CD8-positive, alpha-beta memory T cell (primary cell): ENCODE data around the gene STK32C. TPM values are rescaled to one million over a fixed set of nuclear protein-coding genes. Genes with fewer than 3 reads are reported as not detected.

Experiments
- CTCF ChIA-PET: fragments of 350-600 bp; sonication (Branson Sonifier 250); formaldehyde crosslinking; loops from one replicate; lab custom pipeline; 2021; ENCODE audit warnings: antibody characterized with exemption; lab: Charles Lee
- POLR2A ChIA-PET: fragments of 350-600 bp; sonication (Branson Sonifier 250); formaldehyde crosslinking; loops from one replicate; lab custom pipeline; 2021; ENCODE audit warnings: antibody characterized with exemption; lab: Charles Lee
- DNase-seq, 5 donors: peaks; one replicate each; pipeline versions ENCODE4 v3.0.0 to v3.0.0-alpha.2; 2020 to 2022; ENCODE audit warnings: mixed read lengths in 1 of 5
- H3K27ac ChIP-seq: one replicate; pipeline ENCODE4 v1.7.0; 2013; ENCODE audit warnings: low read depth, mild to moderate bottlenecking, low read length, moderate library complexity
- H3K27me3 ChIP-seq: 2 replicates; pipeline ENCODE4 v1.7.0; 2013; ENCODE audit warnings: low read length, mild to moderate bottlenecking; ENCODE audit not compliant: insufficient read depth, poor library complexity, severe bottlenecking
- H3K36me3 ChIP-seq: 2 replicates; pipeline ENCODE4 v1.7.0; 2013; ENCODE audit warnings: mild to moderate bottlenecking, low read length, moderate library complexity; ENCODE audit not compliant: insufficient read depth
- H3K4me1 ChIP-seq: 2 replicates; pipeline ENCODE4 v1.7.0; 2013; ENCODE audit warnings: mild to moderate bottlenecking, low read length, moderate library complexity; ENCODE audit not compliant: insufficient read depth
- H3K4me3 ChIP-seq: 2 replicates; pipeline ENCODE4 v1.7.0; 2013; ENCODE audit warnings: mild to moderate bottlenecking, low read length
- H3K9me3 ChIP-seq: 2 replicates; pipeline ENCODE4 v1.7.0; 2013; ENCODE audit warnings: mild to moderate bottlenecking, low read length
- H3K27ac Mint-ChIP-seq, 8 donors: one replicate each; pipeline ENCODE4 v1.8.0; 2020 to 2021; ENCODE audit warnings: mixed read lengths in 8 of 8, mild to moderate bottlenecking in 6 of 8, inconsistent platforms in 3 of 8, moderate library complexity in 3 of 8
- H3K27me3 Mint-ChIP-seq, 2 donors: one replicate each; pipeline ENCODE4 v1.8.0; 2020 to 2021; ENCODE audit warnings: mixed read lengths in 2 of 2, mild to moderate bottlenecking in 1 of 2, moderate library complexity in 1 of 2
- H3K36me3 Mint-ChIP-seq, 3 donors: one replicate each; pipeline ENCODE4 v1.8.0; 2020 to 2021; ENCODE audit warnings: mixed read lengths in 3 of 3, inconsistent platforms in 1 of 3, mild to moderate bottlenecking in 1 of 3
- H3K4me1 Mint-ChIP-seq, 3 donors: one replicate each; pipeline ENCODE4 v1.8.0; 2020 to 2021; ENCODE audit warnings: mixed read lengths in 3 of 3, inconsistent platforms in 1 of 3, mild to moderate bottlenecking in 1 of 3
- H3K4me3 Mint-ChIP-seq, 7 donors: one replicate each; pipeline ENCODE4 v1.8.0; 2020 to 2021; ENCODE audit warnings: mixed read lengths in 7 of 7, mild to moderate bottlenecking in 6 of 7, moderate library complexity in 4 of 7, inconsistent platforms in 2 of 7
- H3K9me3 Mint-ChIP-seq, 5 donors: one replicate each; pipeline ENCODE4 v1.8.0; 2020 to 2022; ENCODE audit warnings: mixed read lengths in 5 of 5, mild to moderate bottlenecking in 3 of 5, moderate library complexity in 2 of 5, inconsistent platforms in 1 of 5
- polyA plus RNA-seq: library from polyadenylated mRNA; unstranded; fragments of 300-500 nt; fragmentation: Illumina TruSeq; gene quantifications from one replicate; pipeline ENCODE4 v1.2.3, GENCODE V29; 2021
- total RNA-seq, 2 experiments: library from RNA; stranded (reverse); gene quantifications; one replicate each; pipeline ENCODE4 v1.2.3, GENCODE V29; 2021

Gene STK32C
- total and polyA plus RNA-seq, 3 experiments from 2014 or later: 8.5 to 14.9 (median 14.0) TPM

DNA sequence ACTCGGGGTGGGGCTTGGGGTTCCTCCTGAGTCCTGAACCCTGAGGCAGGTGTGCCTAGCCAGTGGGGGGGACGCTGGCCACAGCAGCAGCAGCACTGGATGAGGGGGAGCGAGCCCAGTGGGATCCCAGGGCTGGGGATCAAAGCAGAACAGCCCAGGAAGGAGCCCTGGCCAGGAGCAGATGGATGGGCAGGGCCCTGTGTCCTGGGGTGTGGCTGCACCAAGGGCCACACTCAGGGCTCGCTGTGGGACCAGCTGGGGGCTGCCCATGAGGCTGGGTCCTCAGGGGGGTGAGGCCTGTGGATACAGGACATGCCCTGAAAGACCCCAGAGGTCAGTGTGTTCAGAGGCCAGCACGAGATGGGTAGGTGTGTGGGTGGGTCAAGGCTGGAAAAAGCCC, 50.9 kb downstream of the STK32C start:
- H3K4me1 ChIP-seq: peaks cover 3% of the 10 kb centered on the region
- H3K27ac Mint-ChIP-seq: no peak overlapping the region
- DNase-seq: no peak
- no peaks in the 10 kb centered on the region for H3K9me3 Mint-ChIP-seq
- H3K27ac ChIP-seq: no peak overlapping the region
- H3K4me3 Mint-ChIP-seq: peak overlapping the region in 1 of 7 donors; percentile 20
- no peaks in the 10 kb centered on the region for H3K36me3 Mint-ChIP-seq
- H3K4me3 ChIP-seq: no peak overlapping the region
- H3K9me3 ChIP-seq: no peaks in the 10 kb centered on the region
- no peaks in the 10 kb centered on the region for H3K27me3 ChIP-seq
- ChIA-PET POLR2A (no interaction called here), CTCF (no interaction called here)
- H3K4me1 Mint-ChIP-seq: peaks cover 0 to 13% (median 0%) of the 10 kb centered on the region in 3 donors
- no peaks in the 10 kb centered on the region for H3K36me3 ChIP-seq
- H3K27me3 Mint-ChIP-seq: peaks cover 0 to 1% of the 10 kb centered on the region in 2 donors

DNA sequence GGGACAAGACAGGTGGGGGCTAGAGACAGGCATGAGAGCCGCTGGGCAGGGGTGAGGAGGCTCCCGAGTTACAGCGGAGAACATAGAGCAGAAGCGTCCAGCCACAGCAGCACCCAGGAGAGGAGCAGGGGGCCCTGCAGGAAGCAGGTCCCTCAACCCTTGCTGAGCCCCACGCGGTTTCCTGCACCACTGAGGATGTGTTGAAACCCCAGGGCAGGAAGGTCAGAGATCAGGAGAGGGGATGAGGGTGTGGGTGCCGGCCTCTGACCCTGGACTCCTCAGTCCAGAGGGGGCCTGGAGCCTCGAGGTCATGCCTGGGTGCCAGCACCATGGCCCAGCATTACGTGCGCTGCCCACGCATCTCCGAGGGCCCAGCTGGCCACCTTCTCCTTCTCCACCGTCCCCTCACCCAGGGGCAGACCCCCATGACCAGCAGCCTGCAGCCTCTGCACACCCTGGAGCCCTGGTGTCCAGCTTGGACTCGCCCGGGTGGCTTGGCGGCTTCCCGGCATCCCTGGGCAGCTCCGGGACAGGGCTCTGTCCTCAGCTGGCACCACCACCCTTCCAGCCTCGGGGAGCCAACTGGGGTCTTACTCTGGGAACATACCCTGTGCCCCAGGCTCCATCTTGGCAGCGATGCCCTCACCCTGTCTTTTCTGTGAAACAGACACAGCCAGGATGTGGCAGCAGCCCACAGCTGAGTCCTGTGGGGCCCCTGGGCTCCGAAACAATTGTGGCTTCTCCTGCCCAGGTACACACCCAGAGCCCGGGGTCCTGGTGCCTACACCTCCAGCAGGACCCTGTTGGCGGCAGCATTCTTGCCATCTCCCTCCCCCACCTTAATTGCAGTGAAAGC, 52.0 kb downstream of the STK32C start:
- H3K4me1 ChIP-seq: peaks cover 3% of the 10 kb centered on the region
- no peaks in the 10 kb centered on the region for H3K9me3 ChIP-seq
- peaks cover 0 to 13% (median 0%) of the 10 kb centered on the region in 3 donors for H3K4me1 Mint-ChIP-seq
- ChIA-PET CTCF (no interaction called here), POLR2A (no interaction called here)
- H3K27ac ChIP-seq: no peak overlapping the region
- no peak for DNase-seq
- H3K9me3 Mint-ChIP-seq: no peaks in the 10 kb centered on the region
- H3K27ac Mint-ChIP-seq: peak overlapping the region in 5 of 8 donors; percentile 29 to 68 (median 58)
- H3K36me3 ChIP-seq: no peaks in the 10 kb centered on the region
- H3K4me3 Mint-ChIP-seq: peak overlapping the region in 4 of 7 donors; percentile 41 to 61 (median 52)
- H3K27me3 ChIP-seq: no peaks in the 10 kb centered on the region
- peaks cover 0 to 1% of the 10 kb centered on the region in 2 donors for H3K27me3 Mint-ChIP-seq
- H3K36me3 Mint-ChIP-seq: no peaks in the 10 kb centered on the region
- no peak overlapping the region for H3K4me3 ChIP-seq

DNA sequence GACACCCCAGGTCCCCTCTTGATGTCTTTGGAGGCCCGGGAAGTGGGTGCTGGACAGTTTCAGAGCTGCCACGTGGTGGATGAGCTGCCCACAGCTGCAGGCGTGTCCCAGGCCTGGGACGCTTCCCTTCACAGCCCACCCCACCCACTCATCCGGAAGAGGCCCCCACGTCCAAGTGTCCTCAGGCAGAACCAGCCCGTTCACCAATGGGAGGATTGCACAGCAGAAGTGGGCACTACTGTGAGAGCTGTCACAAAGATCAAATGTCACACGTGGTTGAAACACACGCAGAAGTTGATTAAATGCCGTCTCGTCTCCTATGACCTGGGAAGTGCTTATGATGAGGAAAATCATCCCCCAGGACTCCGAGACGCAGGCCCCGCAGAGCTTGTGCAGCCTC, 52.9 kb downstream of the STK32C start:
- H3K27ac Mint-ChIP-seq: peak overlapping the region in 4 of 8 donors; percentile 5 to 40 (median 12)
- H3K4me3 ChIP-seq: no peak overlapping the region
- H3K4me1 ChIP-seq: peaks cover 3% of the 10 kb centered on the region
- H3K36me3 Mint-ChIP-seq: no peaks in the 10 kb centered on the region
- POLR2A ChIA-PET: no interaction called here
- no peaks in the 10 kb centered on the region for H3K9me3 ChIP-seq
- H3K9me3 Mint-ChIP-seq: no peaks in the 10 kb centered on the region
- H3K27me3 Mint-ChIP-seq: peaks cover 0 to 1% of the 10 kb centered on the region in 2 donors
- H3K27ac ChIP-seq: no peak overlapping the region
- CTCF ChIA-PET: no interaction called here
- DNase-seq: no peak
- H3K4me3 Mint-ChIP-seq: peak overlapping the region in 3 of 7 donors; percentile 15 to 61 (median 45)
- H3K36me3 ChIP-seq: no peaks in the 10 kb centered on the region
- no peaks in the 10 kb centered on the region for H3K27me3 ChIP-seq
- H3K4me1 Mint-ChIP-seq: peaks cover 0 to 13% (median 0%) of the 10 kb centered on the region in 3 donors

DNA sequence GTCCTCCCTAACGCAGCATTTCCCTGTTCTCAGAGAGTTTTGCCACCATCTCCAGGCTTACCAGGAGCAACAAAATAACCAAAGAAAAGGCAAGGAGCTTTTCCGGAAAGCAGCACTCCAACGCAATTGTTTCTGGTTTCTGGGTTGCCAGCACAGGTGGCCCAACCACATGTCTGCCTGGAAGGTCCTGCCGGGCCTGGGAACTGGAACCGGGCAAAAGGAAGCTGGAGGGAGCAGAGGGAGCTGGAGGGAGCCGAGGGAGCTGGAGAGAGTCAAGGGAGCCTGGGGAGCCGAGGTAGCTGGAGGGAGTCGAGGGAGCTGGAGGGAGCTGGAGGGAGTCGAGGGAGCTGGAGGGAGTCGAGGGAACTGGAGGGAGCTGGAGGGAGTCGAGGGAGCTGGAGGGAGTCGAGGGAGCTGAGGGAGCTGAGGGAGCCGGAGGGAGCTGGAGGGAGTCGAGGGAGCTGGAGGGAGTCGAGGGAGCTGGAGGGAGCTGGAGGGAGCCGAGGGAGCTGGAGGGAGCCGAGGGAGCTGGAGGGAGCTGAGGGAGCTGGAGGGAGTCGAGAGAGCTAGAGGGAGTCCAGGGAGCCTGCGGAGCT, 54.6 kb downstream of the STK32C start:
- H3K27ac Mint-ChIP-seq: peak overlapping the region in 1 of 8 donors; percentile 56
- no peak overlapping the region for H3K4me3 Mint-ChIP-seq
- H3K27me3 Mint-ChIP-seq: peaks cover 0 to 1% of the 10 kb centered on the region in 2 donors
- Histone ChIP-seq H3K4me3 (no peak overlapping the region), H3K9me3 (no peaks in the 10 kb centered on the region), H3K4me1 (peaks cover 3% of the 10 kb centered on the region), H3K27me3 (no peaks in the 10 kb centered on the region), H3K36me3 (no peaks in the 10 kb centered on the region), H3K27ac (no peak overlapping the region)
- H3K36me3 Mint-ChIP-seq: no peaks in the 10 kb centered on the region
- H3K9me3 Mint-ChIP-seq: no peaks in the 10 kb centered on the region
- no peak for DNase-seq
- ChIA-PET CTCF (interaction anchor here (0.7 kb wide), 1 partner anchor 108 kb away, joined by 3 read pairs; no protein-coding TSS in a partner anchor), POLR2A (no interaction called here)
- peaks cover 0 to 13% (median 0%) of the 10 kb centered on the region in 3 donors for H3K4me1 Mint-ChIP-seq

DNA sequence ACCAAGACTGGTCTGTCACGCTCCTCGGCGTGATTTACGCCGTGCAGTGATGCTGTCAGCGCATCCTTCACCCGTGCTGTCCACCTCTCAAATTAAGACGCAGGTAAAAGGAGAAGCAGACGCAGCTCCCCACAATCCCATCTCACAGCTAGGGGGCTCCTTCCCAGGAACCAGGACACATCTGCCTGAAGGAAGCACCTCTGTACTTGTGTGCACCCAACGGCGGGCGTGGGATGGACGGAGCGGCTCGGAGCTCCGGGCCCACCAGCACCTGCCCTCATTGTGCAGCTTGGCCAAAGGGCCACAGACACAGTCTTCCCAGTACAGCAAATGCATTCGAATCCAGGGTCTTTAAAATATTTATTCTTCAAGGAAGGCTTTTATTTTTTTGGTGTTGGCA, 55.3 kb downstream of the STK32C start:
- Mint-ChIP-seq H3K9me3 (no peaks in the 10 kb centered on the region), H3K4me1 (peaks cover 0 to 13% (median 0%) of the 10 kb centered on the region in 3 donors), H3K36me3 (no peaks in the 10 kb centered on the region), H3K27ac (no peak overlapping the region), H3K4me3 (peak overlapping the region in 1 of 7 donors; percentile 5), H3K27me3 (peaks cover 0 to 1% of the 10 kb centered on the region in 2 donors)
- Histone ChIP-seq H3K27ac (no peak overlapping the region), H3K27me3 (no peaks in the 10 kb centered on the region), H3K4me1 (peaks cover 3% of the 10 kb centered on the region), H3K9me3 (no peaks in the 10 kb centered on the region), H3K4me3 (no peak overlapping the region), H3K36me3 (no peaks in the 10 kb centered on the region)
- ChIA-PET POLR2A (no interaction called here), CTCF (no interaction called here)
- no peak for DNase-seq

DNA sequence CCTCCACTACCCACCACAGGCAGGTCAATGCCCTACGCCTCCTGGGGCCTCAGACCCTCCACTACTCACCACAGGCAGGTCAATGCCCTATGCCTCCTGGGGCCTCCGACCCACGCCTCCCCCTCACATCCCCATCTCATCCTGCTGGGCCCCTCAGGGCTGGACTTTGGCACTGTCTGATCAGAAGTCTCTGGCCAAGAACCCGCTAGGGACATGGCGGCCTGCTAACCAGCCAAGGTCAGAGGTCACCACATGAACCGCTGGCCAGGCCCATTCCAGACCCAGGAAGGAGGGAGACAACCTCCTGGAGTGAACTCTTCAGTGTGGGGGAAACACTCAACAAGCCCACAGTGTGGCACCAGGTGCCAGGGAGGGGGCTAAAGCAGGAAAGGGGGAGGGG, 55.8 kb downstream of the STK32C start:
- no peak overlapping the region for H3K27ac ChIP-seq
- no peak for DNase-seq
- no peak overlapping the region for H3K4me3 Mint-ChIP-seq
- H3K4me3 ChIP-seq: no peak overlapping the region
- no peaks in the 10 kb centered on the region for H3K27me3 ChIP-seq
- peaks cover 3% of the 10 kb centered on the region for H3K4me1 ChIP-seq
- ChIA-PET POLR2A (no interaction called here), CTCF (no interaction called here)
- no peaks in the 10 kb centered on the region for H3K36me3 ChIP-seq
- H3K36me3 Mint-ChIP-seq: no peaks in the 10 kb centered on the region
- peaks cover 0 to 9% (median 0%) of the 10 kb centered on the region in 3 donors for H3K4me1 Mint-ChIP-seq
- no peaks in the 10 kb centered on the region for H3K9me3 ChIP-seq
- peak overlapping the region in 1 of 8 donors; percentile 38 for H3K27ac Mint-ChIP-seq
- no peaks in the 10 kb centered on the region for H3K9me3 Mint-ChIP-seq
- H3K27me3 Mint-ChIP-seq: peaks cover 0 to 1% of the 10 kb centered on the region in 2 donors

DNA sequence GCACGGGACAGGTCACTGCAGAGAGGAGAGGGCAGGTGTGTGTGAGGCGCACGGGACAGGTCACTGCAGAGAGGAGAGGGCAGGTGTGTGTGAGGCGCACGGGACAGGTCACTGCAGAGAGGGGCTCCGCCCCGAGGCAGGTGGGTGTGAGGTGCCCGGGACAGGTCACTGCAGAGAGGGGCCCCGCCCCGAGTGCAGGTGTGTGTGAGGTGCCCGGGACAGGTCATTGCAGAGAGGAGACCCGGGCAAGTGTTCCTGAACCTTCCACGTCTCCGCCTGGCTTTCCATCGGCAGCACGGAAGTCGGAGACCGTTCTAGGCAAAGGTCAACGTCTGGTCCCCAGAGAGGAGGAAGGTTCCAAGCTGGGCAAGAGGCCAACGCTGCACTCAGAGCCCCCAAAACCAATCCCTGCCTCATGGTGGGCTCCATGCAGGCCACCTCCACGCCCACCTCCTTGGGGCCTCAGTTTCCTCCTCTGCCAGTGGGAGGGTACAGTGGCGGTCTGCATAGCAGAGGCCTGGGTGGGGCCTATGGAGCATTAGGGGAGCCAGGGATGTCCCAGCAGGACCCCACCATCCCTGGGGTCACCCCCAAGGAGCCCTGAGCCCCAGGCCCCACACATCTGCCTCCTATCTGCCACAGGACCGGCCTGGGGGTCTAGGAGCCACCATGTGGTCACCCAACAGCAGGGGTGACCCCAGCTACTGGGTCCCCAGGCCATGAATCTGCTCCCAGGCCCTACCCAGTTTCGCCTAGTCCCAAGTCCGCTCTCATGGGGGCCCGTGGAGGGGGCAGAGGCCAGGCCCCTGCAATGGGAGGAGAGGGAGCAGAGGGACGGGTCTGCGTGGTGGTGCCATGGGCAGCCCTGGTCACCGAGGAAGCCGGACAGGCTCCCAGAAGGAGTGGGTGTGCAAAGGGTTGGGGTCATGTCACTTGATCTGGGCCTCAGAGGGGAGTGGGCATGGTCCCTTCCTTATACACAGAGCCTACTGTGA, 57.0 kb downstream of the STK32C start:
- Mint-ChIP-seq H3K4me1 (peaks cover 0 to 9% (median 0%) of the 10 kb centered on the region in 3 donors), H3K36me3 (no peaks in the 10 kb centered on the region), H3K9me3 (no peaks in the 10 kb centered on the region), H3K27ac (no peak overlapping the region), H3K27me3 (peaks cover 0 to 1% of the 10 kb centered on the region in 2 donors), H3K4me3 (no peak overlapping the region)
- peaks cover 2% of the 10 kb centered on the region for H3K4me1 ChIP-seq
- no peaks in the 10 kb centered on the region for H3K36me3 ChIP-seq
- CTCF ChIA-PET: no interaction called here
- no peak for DNase-seq
- H3K9me3 ChIP-seq: no peaks in the 10 kb centered on the region
- no peaks in the 10 kb centered on the region for H3K27me3 ChIP-seq
- H3K4me3 ChIP-seq: no peak overlapping the region
- POLR2A ChIA-PET: no interaction called here
- H3K27ac ChIP-seq: no peak overlapping the region
